Epithelial cell of prostate (primary cell): ENCODE results near the gene RFX8.

Source experiments
- DNase-seq: peaks from one replicate; pipeline ENCODE4 v3.0.0-alpha.2; 2011; ENCODE audit warnings: low read depth, low spot score
- H3K27ac ChIP-seq: fragments of 450-650 bp; 2 replicates; pipeline ENCODE4 v1.5.1; 2017; ENCODE audit warnings: mild to moderate bottlenecking

RFX8 gene

GRCh38 chr2:101418460-101419095 lies 56.3 kb downstream of the RFX8 start:
- DNase-seq = no peak
- no peak overlapping the region for H3K27ac ChIP-seq

GRCh38 chr2:101416609-101417008 lies 58.3 kb downstream of the RFX8 start:
- no peak for DNase-seq
- H3K27ac ChIP-seq = no peak overlapping the region

GRCh38 chr2:101415884-101416283 lies 59.0 kb downstream of the RFX8 start:
- no peak overlapping the region for H3K27ac ChIP-seq
- DNase-seq = no peak

DNA sequence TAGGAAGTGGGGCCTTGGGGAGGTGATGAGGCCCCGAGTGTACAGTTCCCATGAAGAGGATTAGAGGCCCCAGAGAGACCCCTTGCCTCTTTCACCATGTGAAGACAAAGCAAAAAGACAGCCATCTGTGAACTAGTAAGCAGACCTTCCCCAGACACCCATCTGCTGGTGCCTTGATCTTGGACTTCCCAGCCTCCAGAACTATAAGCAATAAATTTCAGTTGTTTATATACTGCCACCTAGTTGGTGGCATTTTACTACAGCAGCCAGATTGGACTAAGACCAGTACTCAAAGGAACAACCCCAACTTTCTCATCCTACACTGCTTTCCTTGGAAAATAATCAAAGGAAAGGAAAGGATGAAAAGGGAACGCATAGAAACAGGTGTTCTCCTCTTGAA lies 59.7 kb downstream of the RFX8 start:
- DNase-seq = no peak
- no peak overlapping the region for H3K27ac ChIP-seq

GRCh38 chr2:101412092-101412694 lies 62.7 kb downstream of the RFX8 start:
- DNase-seq = no peak
- H3K27ac ChIP-seq = no peak overlapping the region

- no peak overlapping the region for H3K27ac ChIP-seq
- no peak for DNase-seq
Measured at GRCh38 chr2:101410746-101411145, 64.2 kb downstream of the RFX8 start.

- no peak for DNase-seq
- no peak overlapping the region for H3K27ac ChIP-seq
Measured at GRCh38 chr2:101410114-101410513, 64.8 kb downstream of the RFX8 start.

DNA sequence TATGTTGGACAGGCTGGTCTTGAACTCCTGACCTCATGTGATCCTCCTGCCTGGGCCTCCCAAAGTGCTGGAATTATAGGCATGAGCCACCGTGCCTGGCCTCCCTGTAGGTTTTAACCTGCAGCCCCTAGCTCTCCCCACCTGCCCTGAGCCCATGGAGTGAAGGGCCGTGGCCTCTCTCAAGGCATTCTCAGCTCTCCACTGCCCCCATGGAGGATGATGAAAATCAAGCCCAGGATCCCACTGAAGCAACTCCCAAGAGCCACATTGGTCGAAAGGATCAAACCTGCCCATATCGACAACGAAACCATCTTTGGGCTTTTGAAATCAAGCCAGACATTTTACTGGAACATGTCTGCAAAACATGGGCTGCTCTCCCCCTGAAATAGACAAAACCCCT lies 65.2 kb downstream of the RFX8 start:
- no peak overlapping the region for H3K27ac ChIP-seq
- DNase-seq = no peak

DNA sequence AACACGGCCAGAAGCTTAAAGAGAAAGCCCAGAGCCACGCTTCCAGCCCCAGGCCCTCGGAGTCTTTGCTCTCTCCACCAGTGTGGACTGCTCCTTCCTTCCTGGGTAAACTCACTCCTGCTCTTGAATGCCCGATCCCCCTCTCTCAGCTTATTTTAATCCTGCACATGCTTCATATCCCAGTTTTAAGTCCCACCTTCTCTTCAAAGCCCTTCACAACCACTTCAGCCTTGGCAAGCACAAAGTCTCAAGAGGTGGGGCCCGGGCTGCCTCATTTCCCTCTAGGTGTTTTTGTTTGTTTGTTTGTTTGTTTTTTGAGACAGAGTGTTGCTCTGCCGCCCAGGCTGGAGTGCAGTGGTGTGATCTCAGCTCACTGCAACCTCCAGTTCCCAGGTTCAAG lies 66.0 kb downstream of the RFX8 start:
- H3K27ac ChIP-seq = no peak overlapping the region
- no peak for DNase-seq

DNA sequence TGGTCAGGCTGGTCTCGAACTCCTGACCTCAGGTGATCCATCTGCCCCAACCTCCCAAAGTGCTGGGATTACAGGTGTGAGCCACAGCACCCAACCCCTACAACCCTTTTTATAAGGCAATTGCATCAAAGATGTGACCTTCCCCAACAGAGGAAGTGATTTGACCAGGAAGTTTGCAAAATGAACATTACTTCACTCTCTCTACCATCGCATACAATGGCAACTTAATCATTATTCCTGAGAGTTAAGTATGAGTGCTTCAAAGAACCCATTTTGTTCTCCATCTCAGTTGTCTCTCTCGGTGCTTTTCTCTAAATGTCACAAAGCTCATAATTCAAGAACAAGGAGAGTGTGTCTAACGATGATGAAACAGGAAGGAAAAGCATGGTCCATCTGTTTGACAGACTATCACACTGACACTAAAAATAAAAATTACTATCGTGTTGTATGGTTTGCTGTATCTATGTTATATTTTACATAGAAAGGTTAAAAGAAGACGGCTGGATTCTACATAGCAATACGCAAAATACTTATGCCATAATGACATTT lies 69.5 kb downstream of the RFX8 start:
- DNase-seq = no peak
- H3K27ac ChIP-seq = no peak overlapping the region

DNA sequence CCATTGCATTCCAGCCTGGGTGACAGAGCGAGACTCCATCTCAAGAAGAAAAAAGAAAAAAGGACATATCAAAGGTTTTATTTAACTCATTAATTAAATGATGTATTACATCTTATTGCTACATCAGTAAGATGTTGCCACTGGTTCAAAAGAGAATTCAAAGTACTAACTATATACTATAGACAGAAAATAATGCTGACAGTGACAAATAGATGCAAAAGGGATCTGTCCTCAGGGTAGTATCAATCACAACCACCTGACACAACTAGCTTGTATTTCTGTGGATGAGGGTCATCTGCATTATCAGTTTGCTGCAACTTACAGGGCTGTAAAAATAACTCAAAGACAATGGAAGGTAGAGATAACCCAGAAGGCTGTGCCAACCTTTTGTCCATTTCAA lies 71.2 kb downstream of the RFX8 start:
- no peak for DNase-seq
- no peak overlapping the region for H3K27ac ChIP-seq

DNA sequence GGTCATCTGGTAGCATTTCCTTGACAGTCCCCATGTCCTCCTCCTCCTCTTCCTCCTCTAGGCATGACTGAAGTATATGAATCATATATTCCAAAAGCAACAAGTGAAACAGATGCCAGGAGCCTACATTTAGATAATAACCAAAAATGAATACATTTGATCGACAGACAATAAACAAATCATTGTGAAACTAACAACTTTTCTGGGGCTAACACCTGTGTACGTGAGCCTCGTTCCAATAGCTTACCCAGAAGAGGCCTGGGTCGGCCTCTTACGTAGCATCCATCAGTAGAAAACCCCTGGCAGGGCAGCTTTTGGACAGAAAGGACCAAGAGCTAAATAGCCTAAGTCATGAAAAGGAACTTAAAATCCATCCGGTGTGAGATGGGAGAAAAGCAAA lies 72.3 kb downstream of the RFX8 start:
- no peak overlapping the region for H3K27ac ChIP-seq
- DNase-seq = no peak

GRCh38 chr2:101401906-101402305 lies 73.0 kb downstream of the RFX8 start:
- H3K27ac ChIP-seq = no peak overlapping the region
- DNase-seq = no peak

DNA sequence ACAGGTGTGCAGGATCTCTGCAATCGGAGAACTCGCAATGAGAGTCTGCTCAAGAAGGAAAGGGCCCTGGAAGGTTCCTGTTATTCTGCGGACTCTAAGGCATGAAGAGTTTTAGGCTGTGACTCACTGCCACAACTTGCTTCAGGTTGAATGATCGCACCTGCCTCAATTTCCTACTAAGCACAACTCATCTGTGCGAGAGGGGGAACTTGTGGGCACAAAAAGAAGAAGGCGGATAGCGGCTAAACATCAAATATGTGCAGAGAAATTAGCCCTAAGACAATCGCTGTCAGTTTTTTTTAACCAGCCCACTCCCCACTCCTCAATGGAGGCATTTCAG lies 73.6 kb downstream of the RFX8 start:
- no peak for DNase-seq
- H3K27ac ChIP-seq = no peak overlapping the region

DNA sequence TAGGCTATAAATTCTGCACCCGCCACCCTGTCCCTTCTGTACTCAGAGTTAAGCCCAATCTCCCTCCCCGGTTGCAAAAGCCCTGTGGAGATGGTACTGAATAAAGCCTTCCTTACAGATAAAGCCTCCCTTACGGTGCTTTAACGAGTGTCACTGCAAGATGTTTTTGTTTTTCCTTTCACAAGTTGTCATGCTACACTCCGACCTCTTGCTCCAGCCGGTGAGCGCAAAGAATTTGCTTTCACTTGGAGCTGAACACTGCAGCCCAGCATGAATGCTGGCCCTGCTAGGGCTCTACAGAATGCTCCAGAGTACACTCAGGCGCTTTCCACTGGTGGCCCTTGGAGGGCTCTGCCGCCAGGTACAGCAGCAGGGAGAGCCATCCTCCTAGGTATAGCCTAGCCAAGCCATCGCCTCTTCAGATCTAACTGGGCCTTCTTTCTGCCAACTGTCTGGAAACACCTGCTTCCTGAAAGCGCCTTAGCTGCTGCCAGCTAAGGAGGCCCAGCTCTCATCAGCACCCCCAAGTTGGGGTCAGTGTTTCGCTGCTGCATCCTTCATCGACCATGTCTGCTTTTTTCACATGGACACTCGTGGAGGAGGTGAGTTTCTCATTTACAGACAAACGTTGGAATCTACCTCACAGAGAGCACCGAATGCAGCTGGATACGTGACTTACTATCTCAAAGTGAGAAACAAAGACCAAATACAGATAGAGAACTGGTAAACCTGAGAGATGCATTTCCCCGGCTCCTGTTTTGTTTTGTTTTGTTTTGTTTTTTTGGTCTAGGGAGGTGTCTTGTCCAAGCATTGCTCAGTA lies 74.2 kb downstream of the RFX8 start:
- H3K27ac ChIP-seq = peak overlapping the region; percentile 41
- DNase-seq = no peak

DNA sequence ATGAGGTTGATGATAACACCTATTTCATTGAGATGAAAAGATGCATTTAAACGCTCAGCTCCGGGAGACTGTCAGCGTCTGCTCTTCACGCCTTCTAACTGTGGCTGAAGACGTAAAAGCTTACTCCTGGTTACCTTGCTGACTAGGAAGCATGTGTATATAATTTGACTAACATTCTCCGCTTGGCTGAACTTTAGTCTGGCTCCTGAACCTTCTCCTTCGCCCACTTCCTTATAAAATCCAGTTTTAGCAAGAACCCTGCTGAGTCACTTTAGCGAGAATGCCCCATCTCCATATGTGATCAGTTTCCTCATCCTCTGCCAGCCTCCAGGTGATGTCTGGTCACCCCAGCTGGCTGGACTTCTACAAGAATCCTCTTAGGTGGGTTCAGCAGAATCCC lies 74.9 kb downstream of the RFX8 start:
- DNase-seq = peak; percentile 64
- peak overlapping the region; percentile 41 for H3K27ac ChIP-seq

GRCh38 chr2:101399021-101399799 lies 75.7 kb downstream of the RFX8 start:
- H3K27ac ChIP-seq = peak overlapping the region; percentile 41
- no peak for DNase-seq

DNA sequence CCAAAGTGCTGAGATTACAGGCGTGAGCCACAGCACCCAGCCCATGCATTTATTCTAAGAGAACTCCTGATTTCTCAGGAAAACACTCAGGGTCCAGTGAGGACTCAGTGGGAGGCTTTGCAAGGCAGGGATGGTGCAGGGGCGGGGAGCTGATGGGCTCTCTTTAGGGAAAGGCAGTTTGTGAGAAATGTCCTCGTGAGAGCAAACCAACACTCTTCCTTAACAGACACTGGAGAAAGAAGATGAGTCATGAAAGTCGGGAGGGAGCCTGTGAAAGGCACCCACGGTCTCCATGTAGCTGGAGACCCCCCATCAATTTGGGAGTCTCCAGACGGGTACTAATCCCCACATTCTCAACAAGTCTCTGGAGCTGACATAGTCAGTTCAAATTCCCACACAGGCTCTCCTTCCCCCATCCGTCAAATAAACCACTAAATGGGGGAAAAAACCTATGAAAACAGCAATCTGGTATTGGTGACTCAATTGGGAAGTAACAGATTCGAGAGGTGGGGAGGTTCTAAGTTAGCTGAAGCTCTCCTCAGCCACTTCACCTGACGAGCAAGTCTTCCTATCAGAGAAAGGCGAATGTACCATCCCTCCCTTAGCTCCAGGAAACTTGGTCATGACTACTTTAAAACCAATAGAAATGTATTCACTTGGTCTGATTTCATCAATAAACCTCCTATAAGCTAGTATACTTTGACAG lies 76.6 kb downstream of the RFX8 start:
- DNase-seq = no peak
- no peak overlapping the region for H3K27ac ChIP-seq

DNA sequence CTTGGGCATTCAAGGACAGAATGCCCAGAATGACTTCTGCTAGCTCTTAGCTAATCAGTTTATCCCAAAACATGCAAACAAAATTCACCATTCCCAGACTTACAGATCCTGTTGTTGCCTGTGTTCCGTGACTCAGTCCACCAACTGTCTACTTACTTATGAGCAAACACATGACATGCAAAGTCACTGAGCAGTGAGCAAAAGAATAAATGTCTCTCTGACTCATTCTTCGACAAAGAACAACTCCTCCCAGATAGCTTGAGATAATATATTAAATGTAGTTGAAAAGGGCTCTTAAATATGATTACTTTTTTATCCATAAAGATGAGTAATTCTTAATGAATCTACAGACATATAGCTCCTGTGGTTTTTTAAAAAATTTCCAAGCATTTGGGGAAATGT lies 78.6 kb downstream of the RFX8 start:
- DNase-seq = peak; percentile 91
- peak overlapping the region; percentile 81 for H3K27ac ChIP-seq
